ENCODE data around the gene YEATS2. TPM values are rescaled to one million over a fixed set of nuclear protein-coding genes. Genes with fewer than 3 reads are reported as not detected.
"Not testable (repeated sequence)": the region's sequence is repeated elsewhere in the genome, so short reads cannot be mapped to it uniquely, and the experiment has no call there.

The YEATS2 gene
- total RNA-seq, 3 donors from 2014 or later (not counting 1 experiment from before 2014, with no cell fraction given): 23.1 to 25.8 (median 25.2) TPM

- Mint-ChIP-seq H3K36me3 (no peaks in the 10 kb centered on the region), H3K9me3 (no peaks in the 10 kb centered on the region), H3K4me3 (no peak overlapping the region), H3K27ac (no peak overlapping the region), H3K27me3 (ENCODE audit: low read depth in 2 of 2) (no peaks in the 10 kb centered on the region), H3K4me1 (no peaks in the 10 kb centered on the region)
- intact Hi-C loops (cut with micrococcal nuclease): no loop called here
- no peak overlapping the region for H3K27ac ChIP-seq (ENCODE audit: low read length)
- no peaks in the 10 kb centered on the region for H3K36me3 ChIP-seq (ENCODE audit: control insufficient read depth, insufficient read depth, low read length)
- DNase-seq (no peak), ATAC-seq (no peak)
- H3K27me3 ChIP-seq (ENCODE audit: control insufficient read depth, insufficient read depth, low read length): no peaks in the 10 kb centered on the region
- no peaks in the 10 kb centered on the region for H3K9me3 ChIP-seq (ENCODE audit: control insufficient read depth, insufficient read depth, low read length)
- WGBS (ENCODE audit: insufficient coverage): 97% methylated on average over 4 of the region's 6 CpGs
- no peaks in the 10 kb centered on the region for H3K4me1 ChIP-seq (ENCODE audit: control insufficient read depth, insufficient read depth, low read length)
- H3K4me3 ChIP-seq (ENCODE audit: low read length): no peak overlapping the region
- TF ChIP-seq CTCF (IDR thresholded peaks at IDR 0.05): no peak
These were observed 9.9 kb upstream of the YEATS2 start for GRCh38 chr3:183687705-183688104.

- intact Hi-C loops (cut with micrococcal nuclease): no loop called here
- H3K4me3 ChIP-seq (ENCODE audit: low read length): no peak overlapping the region
- H3K4me1 Mint-ChIP-seq: no peaks in the 10 kb centered on the region
- no peaks in the 10 kb centered on the region for H3K36me3 ChIP-seq (ENCODE audit: control insufficient read depth, insufficient read depth, low read length)
- no peak overlapping the region for H3K4me3 Mint-ChIP-seq
- no peak overlapping the region for H3K27ac Mint-ChIP-seq
- H3K27me3 ChIP-seq (ENCODE audit: control insufficient read depth, insufficient read depth, low read length): no peaks in the 10 kb centered on the region
- WGBS (ENCODE audit: insufficient coverage): 90% methylated on average over 3 of the region's 3 CpGs
- H3K36me3 Mint-ChIP-seq: no peaks in the 10 kb centered on the region
- H3K4me1 ChIP-seq (ENCODE audit: control insufficient read depth, insufficient read depth, low read length): no peaks in the 10 kb centered on the region
- H3K27me3 Mint-ChIP-seq (ENCODE audit: low read depth in 2 of 2): no peaks in the 10 kb centered on the region
- no peak for ATAC-seq
- H3K27ac ChIP-seq (ENCODE audit: low read length): no peak overlapping the region
- H3K9me3 Mint-ChIP-seq: no peaks in the 10 kb centered on the region
- DNase-seq: no peak
- no peak for TF ChIP-seq CTCF (IDR thresholded peaks at IDR 0.05)
- H3K9me3 ChIP-seq (ENCODE audit: control insufficient read depth, insufficient read depth, low read length): no peaks in the 10 kb centered on the region
These were observed 8.7 kb upstream of the YEATS2 start for GRCh38 chr3:183688874-183689273.

GRCh38 chr3:183689621-183690020 lies 8.0 kb upstream of the YEATS2 start:
- DNase-seq; ATAC-seq; H3K4me1 ChIP-seq (ENCODE audit: control insufficient read depth, insufficient read depth, low read length); H3K4me1 Mint-ChIP-seq; H3K4me3 Mint-ChIP-seq; H3K27ac ChIP-seq (ENCODE audit: low read length); H3K27me3 ChIP-seq (ENCODE audit: control insufficient read depth, insufficient read depth, low read length); H3K27ac Mint-ChIP-seq; H3K9me3 ChIP-seq (ENCODE audit: control insufficient read depth, insufficient read depth, low read length); H3K36me3 ChIP-seq (ENCODE audit: control insufficient read depth, insufficient read depth, low read length); H3K27me3 Mint-ChIP-seq (ENCODE audit: low read depth in 2 of 2); H3K4me3 ChIP-seq (ENCODE audit: low read length); H3K36me3 Mint-ChIP-seq; H3K9me3 Mint-ChIP-seq; intact Hi-C loops (cut with micrococcal nuclease): not testable (repeated sequence)
- 96% methylated on average over 5 of the region's 5 CpGs for WGBS (ENCODE audit: insufficient coverage)

- Histone ChIP-seq H3K4me1 (ENCODE audit: control insufficient read depth, insufficient read depth, low read length) (no peaks in the 10 kb centered on the region), H3K4me3 (ENCODE audit: low read length) (no peak overlapping the region), H3K27me3 (ENCODE audit: control insufficient read depth, insufficient read depth, low read length) (no peaks in the 10 kb centered on the region), H3K9me3 (ENCODE audit: control insufficient read depth, insufficient read depth, low read length) (no peaks in the 10 kb centered on the region), H3K27ac (ENCODE audit: low read length) (no peak overlapping the region), H3K36me3 (ENCODE audit: control insufficient read depth, insufficient read depth, low read length) (no peaks in the 10 kb centered on the region)
- 95% methylated on average over 10 of the region's 11 CpGs for WGBS (ENCODE audit: insufficient coverage)
- Mint-ChIP-seq H3K36me3 (no peaks in the 10 kb centered on the region), H3K27ac (no peak overlapping the region), H3K9me3 (no peaks in the 10 kb centered on the region), H3K4me3 (no peak overlapping the region), H3K27me3 (ENCODE audit: low read depth in 2 of 2) (no peaks in the 10 kb centered on the region), H3K4me1 (no peaks in the 10 kb centered on the region)
- DNase-seq: no peak
- TF ChIP-seq CTCF (IDR thresholded peaks at IDR 0.05): no peak
- intact Hi-C loops (cut with micrococcal nuclease): no loop called here
- no peak for ATAC-seq
These were observed 7.1 kb upstream of the YEATS2 start for GRCh38 chr3:183690402-183690995.
